ENCODE data around the gene CLDN9. TPM values are rescaled to one million over a fixed set of nuclear protein-coding genes. Genes with fewer than 3 reads are reported as not detected.

The CLDN9 gene
- total and polyA plus RNA-seq, 3 donors from 2014 or later: 0.34 to 0.39 (median 0.37) TPM

DNA sequence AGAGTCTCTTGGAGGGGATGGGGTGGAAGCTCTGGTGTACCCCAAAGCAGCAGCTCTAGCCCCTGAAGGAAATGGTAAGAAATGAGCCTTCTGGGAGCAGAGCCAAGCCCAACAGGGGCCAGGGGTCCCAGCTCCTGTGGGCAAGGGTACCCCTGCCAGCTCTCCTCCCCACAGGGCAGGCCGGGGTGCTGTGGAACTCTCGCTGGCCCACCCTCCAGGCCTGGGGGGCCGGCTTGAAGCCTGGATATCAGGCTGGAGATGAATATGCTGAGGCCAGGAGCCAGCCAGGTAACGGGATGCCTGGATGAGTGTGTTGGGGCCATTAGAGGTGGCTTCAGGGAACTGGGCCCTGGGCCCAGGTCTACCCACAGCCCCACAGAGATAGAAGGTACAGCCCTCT, 12.2 kb upstream of the CLDN9 start:
- H3K4me3 ChIP-seq: no peak overlapping the region
- peaks cover 4% of the 10 kb centered on the region for H3K4me1 ChIP-seq
- no peaks in the 10 kb centered on the region for H3K9me3 ChIP-seq
- TF ChIP-seq, protein P1, sequence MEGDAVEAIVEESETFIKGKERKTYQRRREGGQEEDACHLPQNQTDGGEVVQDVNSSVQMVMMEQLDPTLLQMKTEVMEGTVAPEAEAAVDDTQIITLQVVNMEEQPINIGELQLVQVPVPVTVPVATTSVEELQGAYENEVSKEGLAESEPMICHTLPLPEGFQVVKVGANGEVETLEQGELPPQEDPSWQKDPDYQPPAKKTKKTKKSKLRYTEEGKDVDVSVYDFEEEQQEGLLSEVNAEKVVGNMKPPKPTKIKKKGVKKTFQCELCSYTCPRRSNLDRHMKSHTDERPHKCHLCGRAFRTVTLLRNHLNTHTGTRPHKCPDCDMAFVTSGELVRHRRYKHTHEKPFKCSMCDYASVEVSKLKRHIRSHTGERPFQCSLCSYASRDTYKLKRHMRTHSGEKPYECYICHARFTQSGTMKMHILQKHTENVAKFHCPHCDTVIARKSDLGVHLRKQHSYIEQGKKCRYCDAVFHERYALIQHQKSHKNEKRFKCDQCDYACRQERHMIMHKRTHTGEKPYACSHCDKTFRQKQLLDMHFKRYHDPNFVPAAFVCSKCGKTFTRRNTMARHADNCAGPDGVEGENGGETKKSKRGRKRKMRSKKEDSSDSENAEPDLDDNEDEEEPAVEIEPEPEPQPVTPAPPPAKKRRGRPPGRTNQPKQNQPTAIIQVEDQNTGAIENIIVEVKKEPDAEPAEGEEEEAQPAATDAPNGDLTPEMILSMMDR (IDR thresholded peaks at IDR 0.05): no peak
- no peak for TF ChIP-seq POLR2A (IDR thresholded peaks at IDR 0.05)
- H3K27ac ChIP-seq: no peak overlapping the region
- 86% methylated on average over 4 of the region's 4 CpGs; no CpG with 5 or more reads in 1 of the 2 donors for WGBS, 2 donors
- DNase-seq: no peak
- H3K36me3 ChIP-seq (ENCODE audit: low read depth, missing control alignments): no peaks in the 10 kb centered on the region
- intact Hi-C loops (cut with DNase I; ENCODE audit: low total_unique reads): no loop called here
- no peaks in the 10 kb centered on the region for H3K27me3 ChIP-seq

DNA sequence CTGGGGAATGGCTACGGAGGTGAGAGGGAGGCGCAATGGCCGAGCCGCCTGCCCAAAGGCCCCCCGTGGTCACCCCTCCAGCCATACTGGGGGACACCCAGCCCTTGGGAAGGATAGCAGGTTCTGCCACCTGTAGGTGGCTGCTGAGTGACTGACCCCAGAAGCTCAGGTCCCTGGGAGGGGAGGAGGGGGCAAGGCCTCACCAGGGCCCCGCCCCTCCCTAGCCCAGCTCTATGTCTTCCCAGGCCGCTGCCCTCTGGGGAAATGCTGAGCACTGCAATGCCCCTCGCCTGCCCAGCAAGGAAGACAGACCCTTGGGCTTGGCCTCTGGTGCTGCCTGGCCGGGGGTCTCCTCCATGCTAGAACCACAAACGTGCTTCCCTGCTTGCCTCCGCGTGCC, 11.4 kb upstream of the CLDN9 start:
- WGBS, 2 donors: 75 to 78% methylated on average over 5 to 12 of the region's 12 CpGs
- Histone ChIP-seq H3K4me1 (peaks cover 4% of the 10 kb centered on the region), H3K4me3 (no peak overlapping the region), H3K9me3 (no peaks in the 10 kb centered on the region), H3K36me3 (ENCODE audit: low read depth, missing control alignments) (no peaks in the 10 kb centered on the region), H3K27ac (no peak overlapping the region), H3K27me3 (no peaks in the 10 kb centered on the region)
- TF ChIP-seq, protein P1 (IDR thresholded peaks at IDR 0.05): no peak
- TF ChIP-seq POLR2A (IDR thresholded peaks at IDR 0.05): no peak
- no peak for DNase-seq
- intact Hi-C loops (cut with DNase I; ENCODE audit: low total_unique reads): no loop called here

DNA sequence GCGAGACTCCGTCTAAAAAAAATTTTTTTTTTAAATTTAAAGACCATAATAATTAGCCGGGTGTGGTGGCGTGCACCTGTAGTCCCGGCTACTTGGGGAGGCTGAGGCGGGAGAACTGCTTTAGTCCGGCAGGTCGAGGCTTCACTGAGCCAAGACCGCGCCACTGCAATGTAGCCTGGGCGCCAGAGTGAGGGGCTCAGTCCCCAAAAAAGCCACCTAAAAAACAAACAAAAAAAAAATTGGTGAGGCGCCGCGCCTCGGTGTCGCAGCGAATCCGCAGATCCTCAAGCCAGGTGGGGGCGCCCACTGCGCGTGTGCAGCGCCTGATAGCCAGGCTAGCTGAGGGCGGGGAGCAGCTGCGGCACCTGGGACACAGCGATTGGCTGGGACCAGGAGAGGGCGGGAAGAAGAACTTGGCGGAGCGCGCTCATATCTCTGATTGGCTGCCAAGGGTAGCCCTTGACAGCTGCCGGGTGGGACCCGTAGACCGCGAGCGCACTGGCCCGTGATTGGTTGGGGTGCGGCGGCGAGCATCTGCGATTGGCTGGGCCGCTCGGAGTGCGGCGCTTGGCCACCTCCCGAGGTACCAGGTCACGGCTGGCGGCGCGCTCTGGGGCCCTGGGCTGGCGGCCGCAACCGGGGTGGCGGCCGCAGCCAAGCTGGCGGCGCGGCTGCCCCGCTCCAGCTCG, 9.0 kb upstream of the CLDN9 start:
- no peaks in the 10 kb centered on the region for H3K27me3 ChIP-seq
- no peaks in the 10 kb centered on the region for H3K9me3 ChIP-seq
- TF ChIP-seq POLR2A (IDR thresholded peaks at IDR 0.05): no peak
- TF ChIP-seq, protein P1 (IDR thresholded peaks at IDR 0.05): peak in 2 of 3 experiments; percentile 31 to 38
- peak overlapping the region; percentile 16 to 27 for H3K4me3 ChIP-seq
- WGBS, 2 donors: 7 to 9% methylated on average over 31 to 43 of the region's 58 CpGs
- no peaks in the 10 kb centered on the region for H3K36me3 ChIP-seq (ENCODE audit: low read depth, missing control alignments)
- no peak overlapping the region for H3K27ac ChIP-seq
- H3K4me1 ChIP-seq: peaks cover 4% of the 10 kb centered on the region
- intact Hi-C loops (cut with DNase I; ENCODE audit: low total_unique reads): no loop called here
- DNase-seq: peak; percentile 98

DNA sequence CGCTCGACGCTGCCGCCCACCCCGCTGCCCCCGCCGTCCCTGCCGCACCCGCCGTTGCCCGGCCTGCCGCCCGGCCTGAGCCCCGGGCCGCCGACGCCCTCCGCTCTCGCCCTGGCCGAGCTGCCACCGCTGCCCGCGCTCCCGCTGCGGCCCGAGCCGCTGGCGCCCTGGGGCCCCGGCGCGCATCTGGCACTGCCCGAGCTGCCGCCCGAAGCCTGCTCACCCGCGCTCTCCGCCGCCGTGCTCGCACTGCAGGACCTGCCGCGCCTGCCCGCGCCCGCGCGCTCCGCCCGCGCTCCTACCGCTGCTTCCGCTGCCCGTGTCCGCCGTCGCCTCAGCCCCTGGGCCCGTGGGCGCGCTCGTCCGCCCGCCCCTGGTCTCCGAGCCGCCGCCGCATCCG, 8.4 kb upstream of the CLDN9 start:
- TF ChIP-seq, protein P1 (IDR thresholded peaks at IDR 0.05): no peak
- no peak for TF ChIP-seq POLR2A (IDR thresholded peaks at IDR 0.05)
- Histone ChIP-seq H3K9me3 (no peaks in the 10 kb centered on the region), H3K4me1 (peaks cover 4% of the 10 kb centered on the region), H3K27me3 (no peaks in the 10 kb centered on the region), H3K27ac (no peak overlapping the region), H3K4me3 (no peak overlapping the region), H3K36me3 (ENCODE audit: low read depth, missing control alignments) (no peaks in the 10 kb centered on the region)
- no peak for DNase-seq
- intact Hi-C loops (cut with DNase I; ENCODE audit: low total_unique reads): no loop called here
- 0% methylated on average over 3 to 11 of the region's 67 CpGs for WGBS, 2 donors

DNA sequence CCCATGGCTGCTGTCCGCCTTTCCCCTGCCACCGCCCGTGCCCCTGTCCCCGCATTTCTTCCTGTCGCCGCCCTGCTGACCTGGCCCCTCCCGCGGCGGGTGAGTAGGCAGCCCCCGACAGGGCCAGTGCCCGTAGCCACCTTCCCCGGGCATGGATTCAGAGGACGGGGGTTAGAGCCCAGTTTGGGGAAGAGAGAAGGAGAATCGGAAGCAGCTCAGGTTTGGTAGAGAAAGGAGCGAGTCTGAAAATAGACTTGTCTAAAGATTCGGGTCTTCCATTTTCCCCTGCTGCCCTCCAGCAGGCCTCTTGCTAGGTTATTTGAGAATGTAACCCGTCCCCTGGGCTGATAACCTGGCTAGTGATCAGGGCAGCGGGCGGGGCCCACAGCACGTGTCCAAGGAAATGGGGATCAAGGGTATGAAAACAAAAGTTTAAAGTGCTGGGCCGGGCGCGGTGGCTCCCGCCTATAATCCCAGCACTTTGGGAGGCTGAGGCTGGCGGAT, 7.9 kb upstream of the CLDN9 start:
- no peaks in the 10 kb centered on the region for H3K9me3 ChIP-seq
- no peak for DNase-seq
- H3K4me3 ChIP-seq: no peak overlapping the region
- no peak overlapping the region for H3K27ac ChIP-seq
- H3K36me3 ChIP-seq (ENCODE audit: low read depth, missing control alignments): no peaks in the 10 kb centered on the region
- TF ChIP-seq, protein P1 (IDR thresholded peaks at IDR 0.05): no peak
- no peak for TF ChIP-seq POLR2A (IDR thresholded peaks at IDR 0.05)
- H3K27me3 ChIP-seq: no peaks in the 10 kb centered on the region
- peaks cover 4% of the 10 kb centered on the region for H3K4me1 ChIP-seq
- intact Hi-C loops (cut with DNase I; ENCODE audit: low total_unique reads): no loop called here
- WGBS, 2 donors: 2 to 8% methylated on average over 16 to 21 of the region's 25 CpGs
